GM10248 (cell line): ENCODE results near the gene NUDT9.
"Not testable (repeated sequence)": the region's sequence is repeated elsewhere in the genome, so short reads cannot be mapped to it uniquely, and the experiment has no call there.

Experiments
- CTCF ChIA-PET: fragments of 300-600 bp; sonication (Branson Sonifier 250); formaldehyde crosslinking; extraction: SDS; loops from one replicate; lab custom pipeline; 2021; ENCODE audit warnings: antibody characterized with exemption; lab: Yijun Ruan, JAX
- POLR2A ChIA-PET: fragments of 350-650 bp; sonication (Branson Sonifier 250); formaldehyde crosslinking; extraction: SDS; loops from one replicate; lab custom pipeline; 2020; ENCODE audit warnings: antibody characterized with exemption; lab: Yijun Ruan, JAX
- DNase-seq: peaks from one replicate; pipeline ENCODE4 v3.0.0; 2012; ENCODE audit errors: extremely low spot score
- TF ChIP-seq, protein P1 (sequence below): IDR thresholded peaks from 2 replicates; pipeline ENCODE4 v1.5.1; 2012; ENCODE audit warnings: mild to moderate bottlenecking, low read depth; ENCODE audit errors: extremely low read depth, missing control alignments, control extremely low read depth

NUDT9 gene

GRCh38 chr4:87409420-87409939 lies 12.9 kb upstream of the NUDT9 start:
- TF ChIP-seq, protein P1, sequence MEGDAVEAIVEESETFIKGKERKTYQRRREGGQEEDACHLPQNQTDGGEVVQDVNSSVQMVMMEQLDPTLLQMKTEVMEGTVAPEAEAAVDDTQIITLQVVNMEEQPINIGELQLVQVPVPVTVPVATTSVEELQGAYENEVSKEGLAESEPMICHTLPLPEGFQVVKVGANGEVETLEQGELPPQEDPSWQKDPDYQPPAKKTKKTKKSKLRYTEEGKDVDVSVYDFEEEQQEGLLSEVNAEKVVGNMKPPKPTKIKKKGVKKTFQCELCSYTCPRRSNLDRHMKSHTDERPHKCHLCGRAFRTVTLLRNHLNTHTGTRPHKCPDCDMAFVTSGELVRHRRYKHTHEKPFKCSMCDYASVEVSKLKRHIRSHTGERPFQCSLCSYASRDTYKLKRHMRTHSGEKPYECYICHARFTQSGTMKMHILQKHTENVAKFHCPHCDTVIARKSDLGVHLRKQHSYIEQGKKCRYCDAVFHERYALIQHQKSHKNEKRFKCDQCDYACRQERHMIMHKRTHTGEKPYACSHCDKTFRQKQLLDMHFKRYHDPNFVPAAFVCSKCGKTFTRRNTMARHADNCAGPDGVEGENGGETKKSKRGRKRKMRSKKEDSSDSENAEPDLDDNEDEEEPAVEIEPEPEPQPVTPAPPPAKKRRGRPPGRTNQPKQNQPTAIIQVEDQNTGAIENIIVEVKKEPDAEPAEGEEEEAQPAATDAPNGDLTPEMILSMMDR: no peak
- CTCF ChIA-PET: interaction anchor here (1.3 kb wide), 1 partner anchor 19 kb away, joined by 3 read pairs; the partner anchor contains the start of gene HSD17B11
- POLR2A ChIA-PET: no interaction called here
- DNase-seq: no peak

GRCh38 chr4:87410157-87410556 lies 12.2 kb upstream of the NUDT9 start:
- TF ChIP-seq, protein P1: no peak
- POLR2A ChIA-PET: no interaction called here
- DNase-seq: no peak
- CTCF ChIA-PET: no interaction called here

DNA sequence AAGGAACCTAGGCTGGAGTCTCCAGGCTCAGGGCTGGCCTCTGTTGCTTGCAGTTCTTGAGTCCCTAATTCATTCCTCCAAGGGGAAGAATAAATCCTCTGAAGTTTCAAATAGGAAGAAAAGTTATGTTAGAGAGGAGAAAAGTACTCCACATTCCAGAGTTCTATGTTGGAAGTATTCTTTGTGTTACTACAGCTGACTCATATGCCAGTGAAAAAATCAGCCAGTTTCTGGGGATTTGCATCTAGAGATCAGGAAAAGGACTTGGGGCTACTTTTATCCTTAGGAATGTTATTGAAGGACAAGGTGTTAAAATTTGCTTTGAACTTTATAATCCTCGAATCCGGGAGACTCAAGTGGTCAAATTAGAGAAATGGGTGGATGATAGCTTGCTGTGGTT lies 11.7 kb upstream of the NUDT9 start:
- ChIA-PET POLR2A (no interaction called here), CTCF (no interaction called here)
- TF ChIP-seq, protein P1: no peak
- no peak for DNase-seq

DNA sequence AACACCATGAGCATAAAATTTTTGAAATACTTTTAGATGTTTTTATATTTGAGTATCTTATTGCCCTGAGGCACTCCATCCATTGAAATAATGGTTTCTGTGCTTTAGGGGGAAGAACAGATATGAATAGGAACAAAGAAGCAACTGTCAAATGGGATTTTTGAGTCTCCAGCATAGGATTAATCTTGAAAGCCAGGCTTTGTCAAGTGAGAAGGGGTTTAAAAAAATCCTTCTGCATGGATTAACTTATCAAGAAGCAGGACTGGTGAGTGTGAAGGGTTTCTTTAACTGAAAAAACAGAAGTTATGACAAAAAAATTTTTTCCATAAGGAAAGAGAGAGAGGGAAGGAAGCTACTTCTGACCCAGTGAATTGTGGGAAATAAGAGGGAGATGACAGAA lies 7.6 kb upstream of the NUDT9 start:
- ChIA-PET POLR2A (no interaction called here), CTCF (interaction anchor here (1.2 to 1.6 kb wide), 3 partner anchors 20 to 76 kb away, joined by 3 to 6 read pairs (median 4); no protein-coding TSS in a partner anchor)
- no peak for DNase-seq
- TF ChIP-seq, protein P1: no peak

- DNase-seq: no peak
- TF ChIP-seq, protein P1: no peak
- ChIA-PET POLR2A (no interaction called here), CTCF (interaction anchor here (1.0 to 1.8 kb wide), 4 partner anchors 14 to 48 kb away, joined by 3 to 6 read pairs (median 4); no protein-coding TSS in a partner anchor)
Observed at GRCh38 chr4:87416965-87417364, 5.4 kb upstream of the NUDT9 start.

DNA sequence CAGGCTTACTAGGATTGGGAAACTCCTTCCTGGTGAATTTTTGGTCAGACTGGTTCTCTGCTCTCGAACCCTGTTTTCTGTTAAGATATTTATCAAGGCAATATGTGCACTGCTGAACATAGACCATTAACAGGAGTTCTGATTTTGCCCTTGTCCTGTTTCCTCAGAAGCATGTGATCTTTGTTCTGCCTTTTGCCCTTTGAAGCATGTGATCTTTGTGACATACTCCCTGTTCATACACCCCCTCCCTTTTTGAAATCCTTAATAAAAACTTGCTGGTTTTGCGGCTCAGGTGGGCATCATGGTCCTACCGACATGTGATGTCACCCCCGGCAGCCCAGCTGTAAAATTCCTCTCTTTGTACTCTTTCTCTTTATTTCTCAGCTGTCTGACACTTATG lies 4.0 kb upstream of the NUDT9 start:
- POLR2A ChIA-PET, CTCF ChIA-PET, DNase-seq: not testable (repeated sequence)

- DNase-seq: no peak
- POLR2A ChIA-PET: interaction anchor here (0.5 kb wide), 1 partner anchor 52 kb away, joined by 4 read pairs; no protein-coding TSS in a partner anchor
- CTCF ChIA-PET: interaction anchor here (1.1 to 1.8 kb wide), 5 partner anchors 12 to 79 kb away, joined by 3 to 4 read pairs (median 4); no protein-coding TSS in a partner anchor
- TF ChIP-seq, protein P1: no peak
Observed at GRCh38 chr4:87419578-87420249, 2.7 kb upstream of the NUDT9 start.
